ENCODE measurements around the gene TRPM2. TPM values are rescaled to one million over a fixed set of nuclear protein-coding genes. Genes with fewer than 3 reads are reported as not detected.

TRPM2 gene
- total RNA-seq, 1 experiment from 2014 or later: 0.26 TPM

- ATAC-seq (no peak), DNase-seq (ENCODE audit: low read depth, low spot score) (no peak)
- POLR2A ChIA-PET: no interaction called here
- TF ChIP-seq, protein P1, sequence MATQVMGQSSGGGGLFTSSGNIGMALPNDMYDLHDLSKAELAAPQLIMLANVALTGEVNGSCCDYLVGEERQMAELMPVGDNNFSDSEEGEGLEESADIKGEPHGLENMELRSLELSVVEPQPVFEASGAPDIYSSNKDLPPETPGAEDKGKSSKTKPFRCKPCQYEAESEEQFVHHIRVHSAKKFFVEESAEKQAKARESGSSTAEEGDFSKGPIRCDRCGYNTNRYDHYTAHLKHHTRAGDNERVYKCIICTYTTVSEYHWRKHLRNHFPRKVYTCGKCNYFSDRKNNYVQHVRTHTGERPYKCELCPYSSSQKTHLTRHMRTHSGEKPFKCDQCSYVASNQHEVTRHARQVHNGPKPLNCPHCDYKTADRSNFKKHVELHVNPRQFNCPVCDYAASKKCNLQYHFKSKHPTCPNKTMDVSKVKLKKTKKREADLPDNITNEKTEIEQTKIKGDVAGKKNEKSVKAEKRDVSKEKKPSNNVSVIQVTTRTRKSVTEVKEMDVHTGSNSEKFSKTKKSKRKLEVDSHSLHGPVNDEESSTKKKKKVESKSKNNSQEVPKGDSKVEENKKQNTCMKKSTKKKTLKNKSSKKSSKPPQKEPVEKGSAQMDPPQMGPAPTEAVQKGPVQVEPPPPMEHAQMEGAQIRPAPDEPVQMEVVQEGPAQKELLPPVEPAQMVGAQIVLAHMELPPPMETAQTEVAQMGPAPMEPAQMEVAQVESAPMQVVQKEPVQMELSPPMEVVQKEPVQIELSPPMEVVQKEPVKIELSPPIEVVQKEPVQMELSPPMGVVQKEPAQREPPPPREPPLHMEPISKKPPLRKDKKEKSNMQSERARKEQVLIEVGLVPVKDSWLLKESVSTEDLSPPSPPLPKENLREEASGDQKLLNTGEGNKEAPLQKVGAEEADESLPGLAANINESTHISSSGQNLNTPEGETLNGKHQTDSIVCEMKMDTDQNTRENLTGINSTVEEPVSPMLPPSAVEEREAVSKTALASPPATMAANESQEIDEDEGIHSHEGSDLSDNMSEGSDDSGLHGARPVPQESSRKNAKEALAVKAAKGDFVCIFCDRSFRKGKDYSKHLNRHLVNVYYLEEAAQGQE (IDR thresholded peaks at IDR 0.05; ENCODE audit: insufficient read depth in 1 of 2, low read depth in 2 of 2, low read length in 1 of 2): no peak
- TF ChIP-seq SIN3A (IDR thresholded peaks at IDR 0.05; ENCODE audit: borderline replicate concordance, insufficient read depth, low read depth, low read length) (no peak), POLR2AphosphoS5 (IDR thresholded peaks at IDR 0.05; ENCODE audit: low read depth, low read length) (no peak), TCF7L2 (IDR thresholded peaks at IDR 0.05; ENCODE audit: low read depth, low read length) (no peak)
- TF ChIP-seq, protein P2, sequence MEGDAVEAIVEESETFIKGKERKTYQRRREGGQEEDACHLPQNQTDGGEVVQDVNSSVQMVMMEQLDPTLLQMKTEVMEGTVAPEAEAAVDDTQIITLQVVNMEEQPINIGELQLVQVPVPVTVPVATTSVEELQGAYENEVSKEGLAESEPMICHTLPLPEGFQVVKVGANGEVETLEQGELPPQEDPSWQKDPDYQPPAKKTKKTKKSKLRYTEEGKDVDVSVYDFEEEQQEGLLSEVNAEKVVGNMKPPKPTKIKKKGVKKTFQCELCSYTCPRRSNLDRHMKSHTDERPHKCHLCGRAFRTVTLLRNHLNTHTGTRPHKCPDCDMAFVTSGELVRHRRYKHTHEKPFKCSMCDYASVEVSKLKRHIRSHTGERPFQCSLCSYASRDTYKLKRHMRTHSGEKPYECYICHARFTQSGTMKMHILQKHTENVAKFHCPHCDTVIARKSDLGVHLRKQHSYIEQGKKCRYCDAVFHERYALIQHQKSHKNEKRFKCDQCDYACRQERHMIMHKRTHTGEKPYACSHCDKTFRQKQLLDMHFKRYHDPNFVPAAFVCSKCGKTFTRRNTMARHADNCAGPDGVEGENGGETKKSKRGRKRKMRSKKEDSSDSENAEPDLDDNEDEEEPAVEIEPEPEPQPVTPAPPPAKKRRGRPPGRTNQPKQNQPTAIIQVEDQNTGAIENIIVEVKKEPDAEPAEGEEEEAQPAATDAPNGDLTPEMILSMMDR (IDR thresholded peaks at IDR 0.05): no peak
- Histone ChIP-seq H3K9me3 (ENCODE audit: control insufficient read depth, insufficient read depth, low read depth, low read length) (no peaks in the 10 kb centered on the region), H3K4me1 (ENCODE audit: control insufficient read depth, insufficient read depth, low read length) (no peaks in the 10 kb centered on the region), H3K27me3 (ENCODE audit: control insufficient read depth, insufficient read depth, low read length) (no peaks in the 10 kb centered on the region), H3K4me3 (ENCODE audit: low read depth in 2 of 2, low read length in 2 of 2) (no peak overlapping the region), H3K36me3 (ENCODE audit: control insufficient read depth, insufficient read depth, low read length) (no peaks in the 10 kb centered on the region), H3K27ac (ENCODE audit: low read length) (no peak overlapping the region)
- in situ Hi-C loops (cut with HindIII; ENCODE audit: low pct_unique_long_range_greater_than_20kb, low sequenced_read_pairs): no loop called here
- BruUV-seq (replicated peaks): no TSS peak
- intact Hi-C loops (cut with micrococcal nuclease; ENCODE audit: unreplicated experiment): no loop called here
- CTCF ChIA-PET: no interaction called here
These were observed 46.8 kb downstream of the TRPM2 start for GRCh38 chr21:44399955-44400790.

DNA sequence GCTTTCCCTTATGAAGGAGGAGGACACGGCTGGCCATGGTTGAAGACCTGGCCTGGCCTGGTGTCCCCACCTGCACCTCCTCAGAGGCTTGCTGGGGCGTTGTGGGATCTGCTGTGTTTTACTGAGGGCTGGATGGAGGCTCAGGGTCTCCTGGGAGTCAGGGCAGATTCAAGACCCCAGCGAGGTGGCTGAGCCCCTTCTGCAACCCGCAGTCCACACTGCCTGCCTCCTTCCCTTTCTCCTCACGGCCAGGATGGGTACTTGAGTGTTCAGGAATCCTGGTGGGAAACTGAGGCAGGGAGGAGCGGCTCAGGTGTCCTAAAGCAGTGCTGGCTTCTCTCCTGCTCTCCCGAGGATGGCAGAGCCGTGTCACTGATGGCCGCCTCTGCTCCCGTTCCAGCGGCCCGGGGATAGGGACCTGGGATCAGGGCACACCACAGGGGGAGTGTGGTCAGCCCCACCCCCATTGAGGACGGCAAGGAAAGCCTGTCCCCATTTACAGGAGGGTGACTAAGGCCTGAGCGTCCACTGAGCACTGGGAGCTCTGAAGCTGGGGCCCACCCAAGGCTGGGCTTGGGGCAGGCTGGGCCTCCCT is 47.5 kb downstream of the TRPM2 start:
- ATAC-seq (no peak), DNase-seq (ENCODE audit: low read depth, low spot score) (no peak)
- H3K4me3 ChIP-seq (ENCODE audit: low read depth in 2 of 2, low read length in 2 of 2): no peak overlapping the region
- no TSS peak for BruUV-seq (replicated peaks)
- CTCF ChIA-PET: no interaction called here
- H3K9me3 ChIP-seq (ENCODE audit: control insufficient read depth, insufficient read depth, low read depth, low read length): no peaks in the 10 kb centered on the region
- H3K27ac ChIP-seq (ENCODE audit: low read length): no peak overlapping the region
- in situ Hi-C loops (cut with HindIII; ENCODE audit: low pct_unique_long_range_greater_than_20kb, low sequenced_read_pairs) (no loop called here), intact Hi-C loops (cut with micrococcal nuclease; ENCODE audit: unreplicated experiment) (no loop called here)
- TF ChIP-seq SIN3A (IDR thresholded peaks at IDR 0.05; ENCODE audit: borderline replicate concordance, insufficient read depth, low read depth, low read length) (no peak), POLR2AphosphoS5 (IDR thresholded peaks at IDR 0.05; ENCODE audit: low read depth, low read length) (no peak), TCF7L2 (IDR thresholded peaks at IDR 0.05; ENCODE audit: low read depth, low read length) (no peak)
- TF ChIP-seq, protein P2 (IDR thresholded peaks at IDR 0.05): no peak
- TF ChIP-seq, protein P1 (IDR thresholded peaks at IDR 0.05; ENCODE audit: insufficient read depth in 1 of 2, low read depth in 2 of 2, low read length in 1 of 2): no peak
- POLR2A ChIA-PET: no interaction called here
- no peaks in the 10 kb centered on the region for H3K36me3 ChIP-seq (ENCODE audit: control insufficient read depth, insufficient read depth, low read length)
- no peaks in the 10 kb centered on the region for H3K27me3 ChIP-seq (ENCODE audit: control insufficient read depth, insufficient read depth, low read length)
- no peaks in the 10 kb centered on the region for H3K4me1 ChIP-seq (ENCODE audit: control insufficient read depth, insufficient read depth, low read length)
